HCT116 (cell line): ENCODE data around the gene RAD9A. TPM values are rescaled to one million over a fixed set of nuclear protein-coding genes. Genes with fewer than 3 reads are reported as not detected.

Source experiments
- ATAC-seq: fragments of 200-7000 bp; cut with Tn5 transposase; 2 replicates; pipeline ENCODE4 v1.9.1; 2020; ENCODE audit warnings: mild to moderate bottlenecking, moderate library complexity
- BruUV-seq: library from RNA; stranded (reverse); fragments of 400-500 nt; replicated peaks from 2 replicates; lab custom pipeline; 2021; lab: Mats Ljungman, UMichigan
- CTCF ChIA-PET: fragments of 300-600 bp; sonication (Branson Sonifier 250); formaldehyde crosslinking; loops from one replicate; lab custom pipeline; 2021; ENCODE audit warnings: antibody characterized with exemption; lab: Charles Lee
- POLR2A ChIA-PET: fragments of 300-600, 350-600 bp; sonication (Branson Sonifier 250); formaldehyde crosslinking; loops from one replicate; lab custom pipeline; 2021; ENCODE audit warnings: antibody characterized with exemption; lab: Charles Lee
- RAD21 ChIA-PET, 2 experiments: fragments of 300-600 bp; sonication (Branson Sonifier 250); formaldehyde crosslinking; loops; one replicate each; lab custom pipeline; 2023; ENCODE audit warnings: low total read pairs in 2 of 2; ENCODE audit not compliant: uncharacterized antibody in 2 of 2, unreplicated experiment in 2 of 2, low non-redundant PET in 1 of 2; lab: Charles Lee
- DNase-seq: peaks from one replicate; pipeline ENCODE4 v3.0.0-alpha.2; 2010; ENCODE audit warnings: low read depth, low spot score
- H2AFZ ChIP-seq: fragments of 200-600 bp; shearing (Covaris generic), sonication (generic); 2 replicates; pipeline ENCODE4 v1.6.1; 2017; ENCODE audit warnings: low read depth, mixed run types, mixed read lengths, antibody characterized with exemption, low read length; ENCODE audit not compliant: poor library complexity, severe bottlenecking
- H3K27ac ChIP-seq: 2 replicates; pipeline ENCODE4 v1.5.1; 2012; ENCODE audit warnings: low read depth, low read length
- H3K27me3 ChIP-seq: fragments of 200-600 bp; sonication (generic); 2 replicates; pipeline ENCODE4 v1.6.1; 2016; ENCODE audit warnings: mixed run types, low read length, mixed read lengths; ENCODE audit not compliant: insufficient read depth
- H3K36me3 ChIP-seq, 2 experiments: fragments of 200-500 bp in 1 of 2; fragments of 200-600 bp in 1 of 2; sonication (Bioruptor generic) in 1 of 2; sonication (generic) in 1 of 2; 2 replicates each; pipeline versions ENCODE4 v1.5.1 to v1.6.1; 2014 to 2016; ENCODE audit warnings: low read length in 2 of 2, inconsistent platforms in 1 of 2, mixed read lengths in 1 of 2, mixed run types in 1 of 2; ENCODE audit not compliant: insufficient read depth in 2 of 2, control insufficient read depth in 1 of 2
- H3K4me1 ChIP-seq, 2 experiments: fragments of 200-600 bp in 1 of 2; sonication (generic) in 1 of 2; 2 replicates each; pipeline versions ENCODE4 v1.5.1 to v1.6.1; 2012 to 2017; ENCODE audit warnings: low read length in 2 of 2, inconsistent platforms in 1 of 2, mild to moderate bottlenecking in 1 of 2, mixed read lengths in 1 of 2, mixed run types in 1 of 2, moderate library complexity in 1 of 2; ENCODE audit not compliant: insufficient read depth in 2 of 2, control insufficient read depth in 1 of 2
- H3K4me2 ChIP-seq: fragments of 200-600 bp; sonication (generic); 2 replicates; pipeline ENCODE4 v1.6.1; 2017; ENCODE audit warnings: mixed run types, low read length, mixed read lengths
- H3K4me3 ChIP-seq, 2 experiments: fragments of 200-600 bp in 1 of 2; sonication (generic) in 1 of 2; replicated peaks in 1 of 2; 2 replicates each; pipeline ENCODE4 v1.5.1; 2011 to 2016; ENCODE audit warnings: low read length in 2 of 2, control low read depth in 1 of 2, low read depth in 1 of 2, mild to moderate bottlenecking in 1 of 2, mixed read lengths in 1 of 2, mixed run types in 1 of 2
- H3K79me2 ChIP-seq: fragments of 200-600 bp; sonication (generic); 2 replicates; pipeline ENCODE4 v1.6.1; 2017; ENCODE audit warnings: mild to moderate bottlenecking, mixed run types, low read length, moderate library complexity, mixed read lengths; ENCODE audit not compliant: insufficient read depth
- H3K9ac ChIP-seq: fragments of 200-600 bp; sonication (generic); 2 replicates; pipeline ENCODE4 v1.6.1; 2016; ENCODE audit warnings: low read length, mixed read lengths
- H3K9me2 ChIP-seq: fragments of 200-600 bp; sonication (generic), shearing (Covaris generic); 2 replicates; pipeline ENCODE4 v1.6.1; 2017; ENCODE audit warnings: mixed run types, mild to moderate bottlenecking, moderate library complexity; ENCODE audit not compliant: insufficient read depth
- H3K9me3 ChIP-seq, 2 experiments: fragments of 200-500 bp in 1 of 2; fragments of 200-600 bp in 1 of 2; sonication (Bioruptor generic) in 1 of 2; sonication (generic) in 1 of 2; 2 replicates each; pipeline ENCODE4 v1.6.1; 2014 to 2017; ENCODE audit warnings: low read length in 2 of 2, mixed read lengths in 2 of 2, inconsistent platforms in 1 of 2, low read depth in 1 of 2, mild to moderate bottlenecking in 1 of 2, mixed run types in 1 of 2, moderate library complexity in 1 of 2; ENCODE audit not compliant: control insufficient read depth in 1 of 2, insufficient read depth in 1 of 2
- H4K20me1 ChIP-seq: fragments of 200-600 bp; sonication (generic), shearing (Covaris generic); 2 replicates; pipeline ENCODE4 v1.6.1; 2017; ENCODE audit warnings: mixed run types, mild to moderate bottlenecking, moderate library complexity; ENCODE audit not compliant: insufficient read depth
- ATF3 ChIP-seq: IDR thresholded peaks from 2 replicates; pipeline ENCODE4 v1.6.1; 2012
- CBX3 ChIP-seq: IDR thresholded peaks from 2 replicates; pipeline ENCODE4 v1.6.1; 2012; ENCODE audit warnings: low read depth
- ELF1 ChIP-seq: IDR thresholded peaks from 2 replicates; pipeline ENCODE4 v1.6.1; 2012; ENCODE audit warnings: low read depth, borderline replicate concordance
- EZH2 ChIP-seq: fragments of 200-600 bp; sonication (generic); IDR thresholded peaks from 2 replicates; pipeline ENCODE4 v1.6.1; 2017; ENCODE audit warnings: antibody characterized with exemption, mixed run types
- EZH2phosphoT487 ChIP-seq: fragments of 200-600 bp; IDR thresholded peaks from 2 replicates; pipeline ENCODE4 v1.6.1; 2018; ENCODE audit warnings: antibody characterized with exemption, borderline replicate concordance
- FOSL1 ChIP-seq: IDR thresholded peaks from 2 replicates; pipeline ENCODE4 v1.6.1; 2012; ENCODE audit warnings: low read depth
- MAX ChIP-seq: IDR thresholded peaks from 2 replicates; pipeline ENCODE4 v1.6.1; 2012
- POLR2A ChIP-seq: IDR thresholded peaks from 2 replicates; pipeline ENCODE4 v1.7.0; 2011; ENCODE audit warnings: borderline replicate concordance; ENCODE audit not compliant: insufficient read depth, insufficient read length; ENCODE audit errors: extremely low read depth
- POLR2AphosphoS5 ChIP-seq: IDR thresholded peaks from 2 replicates; pipeline ENCODE4 v1.6.1; 2011; ENCODE audit warnings: mild to moderate bottlenecking, low read depth, low read length, moderate library complexity
- RAD21 ChIP-seq: IDR thresholded peaks from 2 replicates; pipeline ENCODE4 v1.6.1; 2012; ENCODE audit warnings: low read depth, mild to moderate bottlenecking
- SP1 ChIP-seq: IDR thresholded peaks from 2 replicates; pipeline ENCODE4 v1.6.1; 2012; ENCODE audit warnings: low read depth
- SRF ChIP-seq: IDR thresholded peaks from 2 replicates; pipeline ENCODE4 v1.6.1; 2012; ENCODE audit warnings: low read depth
- YY1 ChIP-seq: IDR thresholded peaks from 2 replicates; pipeline ENCODE4 v1.6.1; 2011; ENCODE audit warnings: low read length, low read depth, moderate library complexity, mild to moderate bottlenecking; ENCODE audit not compliant: insufficient replicate concordance; ENCODE audit errors: extremely low read depth
- ZBTB33 ChIP-seq: IDR thresholded peaks from 2 replicates; pipeline ENCODE4 v1.6.1; 2011; ENCODE audit warnings: mild to moderate bottlenecking, low read length, moderate library complexity; ENCODE audit not compliant: insufficient replicate concordance; ENCODE audit errors: extremely low read depth
- ZFX ChIP-seq: fragments of 450-650 bp; IDR thresholded peaks from 2 replicates; pipeline ENCODE4 v1.6.1; 2017
- intact Hi-C: fragments of 100-400 bp; cut with micrococcal nuclease; formaldehyde crosslinking; loops from 2 replicates; pipeline ENCODE4 v1.10.0; 2022
- total RNA-seq: library from RNA; stranded (reverse); gene quantifications from one replicate; pipeline ENCODE4 v1.2.1, GENCODE V29; 2021; ENCODE audit not compliant: unreplicated experiment

The RAD9A gene
- total RNA-seq, 1 experiment from 2014 or later: 49.8 TPM

DNA sequence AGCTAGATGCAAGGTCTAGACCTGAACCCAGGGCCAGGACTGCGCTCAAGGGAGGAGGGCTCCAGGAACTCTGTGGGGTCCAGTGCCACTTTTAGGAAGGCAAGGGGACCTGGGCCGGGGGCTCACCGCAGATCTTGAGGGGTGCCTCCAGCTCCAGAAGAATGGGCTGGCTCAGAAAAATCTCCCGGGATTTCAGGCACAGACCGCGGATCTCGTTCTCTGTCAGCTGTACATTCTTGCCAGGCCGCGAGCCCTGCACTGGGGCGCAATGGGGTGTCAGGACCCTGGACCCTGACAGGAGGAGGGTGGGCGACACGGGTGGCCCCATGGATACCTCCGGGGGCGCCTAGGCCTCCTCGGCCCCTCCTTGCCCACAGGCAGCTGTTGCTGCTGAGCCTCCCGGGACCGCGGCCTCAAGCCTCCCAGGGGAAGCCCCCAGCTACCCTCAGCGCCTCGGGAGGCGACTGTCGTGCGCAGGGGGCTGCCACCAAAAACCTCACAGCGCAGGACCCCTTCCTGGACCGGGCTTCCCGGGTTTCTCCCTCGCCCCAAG, 9.2 kb downstream of the RAD9A start:
- Histone ChIP-seq H3K36me3 (peaks cover 13 to 31% of the 10 kb centered on the region in 2 experiments; a peak in 3 of 4 replicates), H3K4me3 (peak overlapping the region; percentile 82 to 90), H3K4me2 (peak overlapping the region; percentile 96), H3K27ac (peak overlapping the region; percentile 99), H3K9ac (peak overlapping the region; percentile 96), H4K20me1 (no peaks in the 10 kb centered on the region), H3K27me3 (no peaks in the 10 kb centered on the region), H3K4me1 (peaks cover 9 to 18% of the 10 kb centered on the region in 2 experiments), H3K9me2 (no peaks in the 10 kb centered on the region), H3K79me2 (peaks cover 24% of the 10 kb centered on the region), H3K9me3 (no peaks in the 10 kb centered on the region), H2AFZ (no peak overlapping the region)
- no TSS peak for BruUV-seq
- ATAC-seq (no peak), DNase-seq (no peak)
- ChIA-PET POLR2A (interaction anchor here (0.6 to 1.8 kb wide), 8 partner anchors 9 to 84 kb away, joined by 3 to 8 read pairs (median 4); partner anchors contain the start of genes POLD4 and RAD9A), CTCF (interaction anchor here (0.6 to 2.1 kb wide), 21 partner anchors 10 to 229 kb away, joined by 3 to 17 read pairs (median 6); partner anchors contain the start of genes AIP, NUDT8, PITPNM1 and POLD4), RAD21 (interaction anchor here (0.6 to 1.7 kb wide), 6 partner anchors 11 to 82 kb away, joined by 4 to 8 read pairs (median 4); partner anchors contain the start of genes AIP (in 1 of the 2) and TMEM134 (in 1 of the 2))
- TF ChIP-seq POLR2AphosphoS5 (no peak), ZFX (peak; percentile 48; the same call in 1 of the 2 replicates), ELF1 (no peak)
- intact Hi-C loops: loop anchor here (1.0 kb wide), 1 partner anchor 106 kb away; no protein-coding TSS in a partner anchor

GRCh38 chr11:67401495-67402191, 9.9 kb downstream of the RAD9A start, which contains the start of gene PPP1CA:
TSS of gene PPP1CA (minus strand) at chr11:67401858. CDS start at chr11:67401782, 76 bp downstream.
- CTCF ChIA-PET: interaction anchor here (0.6 to 2.1 kb wide), 25 partner anchors 10 to 552 kb away, joined by 3 to 17 read pairs (median 5); partner anchors contain the start of genes AIP, NUDT8, PITPNM1 and POLD4
- H3K4me2 ChIP-seq: peak within 1 kb of the TSS; percentile 96
- peak; percentile 90 for ATAC-seq
- RAD21 ChIA-PET: interaction anchor here (0.8 to 1.7 kb wide), 5 partner anchors 12 to 81 kb away, joined by 4 to 6 read pairs (median 4); partner anchors contain the start of genes AIP (in 1 of the 2) and TMEM134 (in 1 of the 2)
- peak within 1 kb of the TSS; percentile 82 to 90 for H3K4me3 ChIP-seq
- H3K79me2 ChIP-seq: peaks cover 24% of the 10 kb centered on the region
- no peaks in the 10 kb centered on the region for H3K9me2 ChIP-seq
- peaks cover 9 to 18% of the 10 kb centered on the region in 2 experiments for H3K4me1 ChIP-seq
- intact Hi-C loops: loop anchor here (1.0 to 2.0 kb wide), 3 partner anchors 44 to 106 kb away; partner anchors contain the start of gene TMEM134
- H4K20me1 ChIP-seq: no peaks in the 10 kb centered on the region
- H3K9me3 ChIP-seq: no peaks in the 10 kb centered on the region
- H3K36me3 ChIP-seq: peaks cover 13 to 26% of the 10 kb centered on the region in 2 experiments; a peak in 3 of 4 replicates
- H3K27me3 ChIP-seq: no peaks in the 10 kb centered on the region
- H3K27ac ChIP-seq: peak within 1 kb of the TSS; percentile 99
- DNase-seq: peak; percentile 53
- no peak within 1 kb of the TSS for H2AFZ ChIP-seq
- BruUV-seq: no TSS peak
- POLR2A ChIA-PET: interaction anchor here (0.5 to 1.8 kb wide), 9 partner anchors 10 to 84 kb away, joined by 3 to 8 read pairs (median 4); partner anchors contain the start of genes POLD4 and RAD9A
- peak within 1 kb of the TSS; percentile 96 for H3K9ac ChIP-seq
- TF ChIP-seq YY1 (peak; percentile 34), SP1 (no peak), POLR2AphosphoS5 (peak; percentile 90), SRF (no peak), MAX (no peak), ZBTB33 (no peak), POLR2A (peak; percentile 24), ATF3 (no peak), RAD21 (peak; percentile 48), FOSL1 (no peak), EZH2 (no peak), EZH2phosphoT487 (no peak), CBX3 (no peak)
